ENCODE measurements around the gene RNF13.

Gene RNF13

GRCh38 chr3:149812606-149813366 lies at the start of gene RNF13:
Gene RNF13, plus strand, starts transcription at chr3:149813215. Its CDS starts 32,812 bp downstream, at chr3:149846027.
- peak; percentile 82 to 90 (median 86) for DNase-seq

DNA sequence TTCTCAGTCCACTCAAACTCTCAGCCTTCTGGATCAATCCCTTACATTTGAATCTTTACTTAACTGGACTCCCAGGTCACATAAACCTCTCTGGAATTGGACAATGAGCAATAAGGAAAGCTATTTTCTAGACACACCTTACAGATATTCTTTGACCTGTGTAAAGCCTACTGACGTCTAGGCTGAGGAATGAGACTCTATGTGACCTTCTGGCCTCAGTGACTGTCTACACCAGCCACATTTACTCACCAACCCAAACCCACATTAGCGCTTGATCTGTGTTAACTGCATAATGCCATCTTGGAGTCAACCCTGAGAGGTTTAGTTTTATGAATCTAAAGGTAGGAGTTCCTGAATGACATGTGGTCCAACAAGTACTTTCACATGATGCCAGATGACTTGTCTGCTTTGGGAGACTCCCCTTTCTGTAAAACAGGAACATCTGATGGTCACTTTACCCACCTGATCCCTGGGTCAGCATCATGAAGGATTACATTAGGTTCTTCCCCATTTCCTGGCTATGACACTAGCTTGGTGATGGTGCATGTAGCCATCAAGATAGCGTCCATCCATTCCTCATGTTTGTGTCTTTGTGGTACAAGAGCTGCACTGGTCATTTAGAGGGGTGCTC lies 49.3 kb upstream of the RNF13 start:
- no peak for DNase-seq

DNA sequence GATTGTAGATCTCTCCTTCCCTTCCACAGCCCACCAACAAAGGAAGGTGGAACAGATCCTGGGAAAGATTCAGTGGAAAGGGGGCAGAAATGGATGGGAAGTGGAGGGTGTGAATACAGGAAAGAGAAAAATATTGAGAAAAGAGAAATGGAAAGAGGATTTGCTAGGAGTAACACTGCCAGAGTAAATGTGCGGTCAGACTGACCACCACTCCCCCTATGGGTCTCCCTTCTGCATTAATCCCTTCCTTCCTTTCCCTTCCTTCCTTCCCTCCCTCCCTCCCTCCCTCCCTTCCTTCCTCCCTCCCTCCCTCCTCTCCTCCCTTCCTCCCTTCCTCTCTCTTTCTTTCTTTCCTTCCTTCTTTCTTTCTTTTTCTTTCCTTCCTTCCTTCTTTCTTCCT lies 48.7 kb upstream of the RNF13 start:
- no peak for DNase-seq

DNA sequence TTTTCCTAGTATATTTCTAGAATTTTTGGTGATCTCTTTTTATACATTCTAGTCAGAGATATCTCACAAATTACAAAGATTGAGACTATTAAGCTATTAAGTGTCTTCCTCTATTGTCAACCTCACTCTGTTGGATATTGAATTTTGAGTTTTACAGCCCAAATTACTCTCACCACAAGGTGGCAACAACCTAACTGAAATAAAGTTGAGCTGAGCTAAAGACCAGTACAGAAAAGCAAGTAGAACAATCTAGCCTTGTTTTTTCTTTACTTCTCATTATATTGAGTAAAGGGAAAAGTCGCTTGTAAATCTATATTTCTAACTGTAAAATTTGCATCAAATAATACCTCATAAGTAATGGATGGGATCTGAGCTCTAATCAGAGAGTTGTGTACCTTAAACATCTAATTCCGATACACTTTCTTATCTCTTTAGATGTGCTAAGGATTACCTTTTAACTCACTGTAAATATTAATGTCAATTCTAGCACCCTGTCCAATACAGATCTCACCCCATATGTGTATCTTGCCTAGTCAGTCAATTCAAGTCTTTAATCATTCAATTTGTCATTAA lies 47.2 kb upstream of the RNF13 start:
- no peak for DNase-seq

GRCh38 chr3:149767720-149768119 lies 45.3 kb upstream of the RNF13 start:
- no peak for DNase-seq

DNA sequence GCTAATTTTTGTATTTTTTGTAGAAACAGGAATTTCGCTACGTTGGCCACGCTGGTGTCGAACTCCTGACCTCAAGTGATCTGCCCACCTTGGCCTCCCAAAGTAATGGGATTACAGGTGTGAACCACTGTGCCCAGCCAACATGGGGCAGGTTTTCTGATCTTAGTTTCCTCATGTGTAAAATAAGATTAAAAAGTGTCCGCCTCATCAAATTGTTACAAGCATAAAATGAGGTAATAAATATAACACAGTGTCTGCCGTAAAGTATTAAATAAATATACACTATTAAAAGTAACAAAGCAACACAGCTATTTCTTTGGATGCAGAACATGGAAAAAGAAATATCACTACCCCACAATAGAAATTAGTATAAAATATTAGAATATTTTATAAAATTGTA lies 44.3 kb upstream of the RNF13 start:
- no peak for DNase-seq

- no peak for DNase-seq
Measured at GRCh38 chr3:149770246-149770645, 42.8 kb upstream of the RNF13 start.

GRCh38 chr3:149771652-149772271 lies 41.3 kb upstream of the RNF13 start:
- no peak for DNase-seq

- no peak for DNase-seq
Measured at GRCh38 chr3:149772861-149773260, 40.2 kb upstream of the RNF13 start.

GRCh38 chr3:149776170-149776569 lies 36.8 kb upstream of the RNF13 start:
- DNase-seq, result no peak

GRCh38 chr3:149777414-149778214 lies 35.4 kb upstream of the RNF13 start:
- no peak for DNase-seq

DNA sequence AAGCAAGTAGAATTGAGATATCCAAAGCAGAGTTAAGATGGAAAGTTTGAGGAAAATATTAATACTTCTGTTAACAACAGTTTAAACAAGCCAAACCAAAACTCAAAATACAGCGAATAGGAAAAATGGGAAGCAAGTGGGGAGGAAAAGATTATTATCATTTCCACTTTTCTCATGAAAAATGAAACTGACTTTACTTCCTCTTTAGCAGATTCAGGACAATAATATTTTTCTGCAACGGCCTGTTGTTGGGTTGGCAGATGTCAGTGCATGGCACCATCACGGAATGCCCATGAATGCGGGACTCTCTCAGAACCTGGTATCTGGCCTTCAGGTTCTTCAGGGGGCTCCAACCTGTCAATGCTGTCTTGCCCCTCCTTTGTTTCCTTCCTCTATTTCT lies 31.8 kb upstream of the RNF13 start:
- DNase-seq, result no peak

DNA sequence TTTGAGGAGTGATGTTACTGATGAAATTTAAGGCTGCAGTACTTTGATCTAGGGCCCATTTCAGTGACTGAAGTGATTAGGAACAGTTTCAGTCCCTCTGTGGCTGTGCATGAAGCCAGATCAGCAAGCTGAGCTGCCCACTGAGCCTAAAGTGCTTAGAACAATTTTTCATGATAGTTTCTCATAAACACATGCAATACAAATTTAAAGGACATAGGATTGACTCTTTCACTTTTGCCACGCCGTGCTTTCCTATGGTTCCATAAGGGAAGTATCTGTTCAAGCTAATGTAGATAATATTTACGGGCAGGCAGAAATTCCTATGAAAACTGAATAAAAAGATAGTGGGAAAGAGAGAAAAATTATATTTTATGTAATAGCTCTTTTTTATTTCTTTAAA lies 31.3 kb upstream of the RNF13 start:
- DNase-seq, result no peak

DNA sequence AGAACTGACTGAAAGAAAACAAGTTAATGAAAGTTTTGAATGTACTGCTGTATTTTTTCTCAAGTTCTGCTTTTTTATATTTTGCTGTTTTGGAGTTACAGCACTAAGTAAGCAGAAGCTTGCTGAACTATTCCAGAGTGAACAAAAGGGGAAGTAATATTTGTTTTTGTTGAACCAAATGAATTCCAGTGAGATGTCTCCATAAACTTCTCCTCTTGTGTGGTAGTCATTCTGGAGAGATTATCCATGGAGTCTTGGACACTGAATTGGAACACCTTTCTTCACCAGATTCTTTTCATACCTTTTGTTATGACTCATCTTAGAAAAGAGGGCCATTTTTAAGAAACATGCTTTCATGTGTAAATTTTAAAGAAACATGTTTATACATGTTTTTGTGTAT lies 29.4 kb upstream of the RNF13 start:
- no peak for DNase-seq

- DNase-seq, result no peak
Measured at GRCh38 chr3:149784064-149784704, 28.8 kb upstream of the RNF13 start.

GRCh38 chr3:149790268-149790667 lies 22.7 kb upstream of the RNF13 start:
- no peak for DNase-seq

GRCh38 chr3:149790698-149791097 lies 22.3 kb upstream of the RNF13 start:
- DNase-seq, result no peak

GRCh38 chr3:149792452-149793270 lies 20.4 kb upstream of the RNF13 start, which contains the start of gene ANKUB1:
Gene ANKUB1, minus strand, starts transcription at chr3:149792554. Its CDS starts 188 bp downstream, at chr3:149792366.
- DNase-seq, result no peak

GRCh38 chr3:149796026-149796425 lies 17.0 kb upstream of the RNF13 start:
- no peak for DNase-seq

GRCh38 chr3:149800693-149801092 lies 12.3 kb upstream of the RNF13 start:
- DNase-seq, result no peak

- DNase-seq, result no peak
Measured at GRCh38 chr3:149801195-149801594, 11.8 kb upstream of the RNF13 start.
